ENCODE results near the gene MIGA2.

GRCh38 chr9:129011170-129011569 lies 25.3 kb upstream of the MIGA2 start:
- TF ChIP-seq CTCF (IDR thresholded peaks at IDR 0.05) (no peak), ZFX (IDR thresholded peaks at IDR 0.05; ENCODE audit: borderline replicate concordance) (no peak)

Data from 22Rv1 (cell line).